GM23338 (cell line): ENCODE data around the gene ZNF280D. TPM values are rescaled to one million over a fixed set of nuclear protein-coding genes. Genes with fewer than 3 reads are reported as not detected.

Experiments
- ATAC-seq: fragments of 200-7000 bp; cut with Tn5 transposase; 3 replicates; pipeline ENCODE4 v1.9.1; 2020
- DNase-seq: peaks from one replicate; pipeline ENCODE4 v3.0.0-alpha.2; 2015; ENCODE audit warnings: low spot score
- H2AFZ ChIP-seq: fragments of 200-600 bp; sonication (generic); 2 replicates; pipeline ENCODE4 v1.8.0; 2016; ENCODE audit warnings: antibody characterized with exemption, mild to moderate bottlenecking, moderate library complexity
- H3F3A ChIP-seq: fragments of 200-600 bp; sonication (generic); replicated peaks from 2 replicates; pipeline ENCODE4 v1.8.0; 2017; ENCODE audit warnings: antibody characterized with exemption, mixed run types, low read depth
- H3K27ac ChIP-seq: fragments of 200-600 bp; sonication (generic); 2 replicates; pipeline ENCODE4 v1.6.1; 2016; ENCODE audit warnings: low read depth
- H3K27me3 ChIP-seq: fragments of 200-600 bp; sonication (generic); 2 replicates; pipeline ENCODE4 v1.8.0; 2016; ENCODE audit warnings: mild to moderate bottlenecking, mixed run types, moderate library complexity; ENCODE audit not compliant: insufficient read depth
- H3K36me3 ChIP-seq: fragments of 200-600 bp; sonication (generic); 2 replicates; pipeline ENCODE4 v1.8.0; 2016; ENCODE audit warnings: mild to moderate bottlenecking; ENCODE audit not compliant: insufficient read depth
- H3K4me1 ChIP-seq: fragments of 200-600 bp; sonication (generic); 2 replicates; pipeline ENCODE4 v1.8.0; 2016; ENCODE audit warnings: mild to moderate bottlenecking, moderate library complexity; ENCODE audit not compliant: insufficient read depth
- H3K4me2 ChIP-seq: fragments of 200-600 bp; sonication (generic); 2 replicates; pipeline ENCODE4 v1.7.1; 2017; ENCODE audit warnings: mixed run types
- H3K4me3 ChIP-seq: fragments of 200-600 bp; sonication (generic); 2 replicates; pipeline ENCODE4 v1.6.1; 2016; ENCODE audit warnings: mixed run types
- H3K79me2 ChIP-seq: fragments of 200-600 bp; sonication (generic); replicated peaks from 2 replicates; pipeline ENCODE4 v1.8.0; 2017; ENCODE audit warnings: mild to moderate bottlenecking; ENCODE audit not compliant: insufficient read depth
- H3K9me2 ChIP-seq: fragments of 200-600 bp; sonication (generic); 2 replicates; pipeline ENCODE4 v1.8.0; 2017; ENCODE audit not compliant: insufficient read depth
- H4K20me1 ChIP-seq: fragments of 200-600 bp; sonication (generic); replicated peaks from 2 replicates; pipeline ENCODE4 v1.8.0; 2017; ENCODE audit warnings: mild to moderate bottlenecking; ENCODE audit not compliant: insufficient read depth
- H3K27ac Mint-ChIP-seq: 2 replicates; pipeline ENCODE4 v1.8.0; 2020; ENCODE audit warnings: inconsistent platforms, mild to moderate bottlenecking, moderate library complexity, mixed read lengths
- H3K27me3 Mint-ChIP-seq: 3 replicates; pipeline ENCODE4 v1.8.0; 2022; ENCODE audit warnings: low read depth, mild to moderate bottlenecking, moderate library complexity, mixed read lengths, inconsistent platforms; ENCODE audit not compliant: insufficient read depth, poor library complexity
- H3K36me3 Mint-ChIP-seq: 3 replicates; pipeline ENCODE4 v1.8.0; 2021; ENCODE audit warnings: low read depth, mild to moderate bottlenecking, inconsistent platforms, moderate library complexity, mixed read lengths
- H3K4me1 Mint-ChIP-seq: 3 replicates; pipeline ENCODE4 v1.8.0; 2020; ENCODE audit warnings: mild to moderate bottlenecking, inconsistent platforms, mixed read lengths
- H3K4me3 Mint-ChIP-seq: 3 replicates; pipeline ENCODE4 v1.8.0; 2021; ENCODE audit warnings: moderate library complexity, mild to moderate bottlenecking, inconsistent platforms, mixed read lengths
- H3K9me3 Mint-ChIP-seq: 3 replicates; pipeline ENCODE4 v1.8.0; 2020; ENCODE audit warnings: moderate library complexity, mild to moderate bottlenecking, inconsistent platforms, mixed read lengths
- EZH2 ChIP-seq: fragments of 200-600 bp; sonication (generic); IDR thresholded peaks from one replicate; pipeline ENCODE4 v1.8.0; 2017; ENCODE audit warnings: antibody characterized with exemption, mild to moderate bottlenecking, low read depth; ENCODE audit not compliant: unreplicated experiment
- EZH2phosphoT487 ChIP-seq: fragments of 200-600 bp; sonication (generic); IDR thresholded peaks from one replicate; pipeline ENCODE4 v1.8.1; 2018; ENCODE audit warnings: antibody characterized with exemption; ENCODE audit not compliant: unreplicated experiment
- NANOG ChIP-seq: IDR thresholded peaks from 2 replicates; pipeline ENCODE4 v1.6.1; 2016; ENCODE audit warnings: antibody characterized with exemption, borderline replicate concordance
- POLR2AphosphoS5 ChIP-seq: IDR thresholded peaks from 2 replicates; pipeline ENCODE4 v1.6.1; 2016; ENCODE audit warnings: antibody characterized with exemption, low read depth
- STAT1 ChIP-seq: IDR thresholded peaks from one replicate; pipeline ENCODE4 v1.6.1; 2016; ENCODE audit warnings: antibody characterized with exemption; ENCODE audit not compliant: unreplicated experiment
- ZNF114 ChIP-seq: fragments of 250-450 bp; sonication (Bioruptor Pico); IDR thresholded peaks from 2 replicates; pipeline ENCODE4 v1.5.0; 2020; ENCODE audit warnings: mild to moderate bottlenecking, moderate library complexity
- ZNF331 ChIP-seq: fragments of 250-450 bp; sonication (Bioruptor Pico); IDR thresholded peaks from 2 replicates; pipeline ENCODE4 v1.5.0; 2020; ENCODE audit warnings: low read depth, mild to moderate bottlenecking, moderate library complexity
- polyA plus RNA-seq: library from polyadenylated mRNA; unstranded; fragments of >200 nt; fragmentation: Nextera tagmentation; extraction: Ambion mirVana; gene quantifications from 2 replicates; pipeline ENCODE4 v1.2.1, GENCODE V29; 2016
- total RNA-seq: library from RNA; depleted of rRNA; stranded (reverse); fragments of >200 nt; shearing (Covaris generic); gene quantifications from 2 replicates; pipeline ENCODE4 v1.2.3, GENCODE V29; 2014
- TF ChIP-seq, protein P1 (sequence below), 2 experiments: fragments of 200-600 bp in 1 of 2; sonication (generic) in 1 of 2; conservative IDR thresholded peaks; 2 replicates each; pipeline versions ENCODE4 v1.5.1 to v1.6.1; 2016 to 2017; ENCODE audit warnings: antibody characterized with exemption in 2 of 2, low read depth in 2 of 2, mild to moderate bottlenecking in 2 of 2, moderate library complexity in 1 of 2
- TF ChIP-seq, protein P2 (sequence below): IDR thresholded peaks from one replicate; pipeline ENCODE4 v1.6.1; 2018; ENCODE audit warnings: antibody characterized with exemption; ENCODE audit not compliant: unreplicated experiment
- TF ChIP-seq, protein P3 (sequence below): fragments of 250-450 bp; sonication (Bioruptor Pico); IDR thresholded peaks from 2 replicates; pipeline ENCODE4 v1.5.0; 2020; ENCODE audit warnings: mild to moderate bottlenecking, moderate library complexity

ZNF280D gene
- total and polyA plus RNA-seq, 2 experiments from 2014 or later = 23.3 to 32.5 TPM

DNA sequence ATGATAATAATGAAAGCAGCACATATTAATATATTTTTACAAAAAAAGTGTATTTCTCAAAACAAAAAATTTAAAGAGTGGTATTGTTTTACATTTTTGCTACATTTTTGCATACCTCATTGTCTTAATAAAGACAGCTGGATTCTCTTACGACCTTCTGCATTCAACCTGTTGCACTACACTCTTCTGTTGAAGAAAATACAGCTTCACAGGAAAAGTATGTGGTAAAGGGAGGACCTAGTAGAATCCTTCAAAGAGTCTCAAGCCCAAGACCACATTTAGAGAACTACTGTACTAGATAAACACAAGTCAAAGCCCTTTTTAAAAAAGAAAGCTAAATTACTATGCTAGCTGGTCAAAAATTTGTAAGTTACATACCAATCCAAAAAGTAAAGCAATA lies 7.9 kb downstream of the ZNF280D start (continued):
- TF ChIP-seq, protein P1, sequence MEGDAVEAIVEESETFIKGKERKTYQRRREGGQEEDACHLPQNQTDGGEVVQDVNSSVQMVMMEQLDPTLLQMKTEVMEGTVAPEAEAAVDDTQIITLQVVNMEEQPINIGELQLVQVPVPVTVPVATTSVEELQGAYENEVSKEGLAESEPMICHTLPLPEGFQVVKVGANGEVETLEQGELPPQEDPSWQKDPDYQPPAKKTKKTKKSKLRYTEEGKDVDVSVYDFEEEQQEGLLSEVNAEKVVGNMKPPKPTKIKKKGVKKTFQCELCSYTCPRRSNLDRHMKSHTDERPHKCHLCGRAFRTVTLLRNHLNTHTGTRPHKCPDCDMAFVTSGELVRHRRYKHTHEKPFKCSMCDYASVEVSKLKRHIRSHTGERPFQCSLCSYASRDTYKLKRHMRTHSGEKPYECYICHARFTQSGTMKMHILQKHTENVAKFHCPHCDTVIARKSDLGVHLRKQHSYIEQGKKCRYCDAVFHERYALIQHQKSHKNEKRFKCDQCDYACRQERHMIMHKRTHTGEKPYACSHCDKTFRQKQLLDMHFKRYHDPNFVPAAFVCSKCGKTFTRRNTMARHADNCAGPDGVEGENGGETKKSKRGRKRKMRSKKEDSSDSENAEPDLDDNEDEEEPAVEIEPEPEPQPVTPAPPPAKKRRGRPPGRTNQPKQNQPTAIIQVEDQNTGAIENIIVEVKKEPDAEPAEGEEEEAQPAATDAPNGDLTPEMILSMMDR (conservative IDR thresholded peaks at IDR 0.05; ENCODE audit: low read depth in 2 of 2) = no peak
- no peak for TF ChIP-seq POLR2AphosphoS5

DNA sequence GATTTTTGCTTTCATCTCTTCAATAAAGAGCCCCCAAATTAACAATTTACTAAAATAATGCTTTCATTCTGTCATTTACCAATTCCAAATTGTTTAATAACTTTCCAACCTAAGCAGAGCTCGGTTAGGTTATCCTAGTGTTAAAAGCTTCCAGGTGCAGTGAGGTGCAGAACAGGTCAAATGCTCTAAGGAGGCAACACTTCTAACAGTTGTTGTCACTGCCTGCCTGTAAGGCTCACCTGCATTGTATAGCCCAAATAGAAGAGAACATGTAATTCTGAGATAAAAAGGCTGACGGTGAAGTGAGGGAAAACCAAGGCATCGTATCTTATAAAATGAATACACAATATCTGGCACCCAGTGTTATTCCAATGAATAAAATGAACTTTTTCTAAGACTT lies 9.1 kb downstream of the ZNF280D start:
- no peaks in the 10 kb centered on the region for H4K20me1 ChIP-seq
- H3K4me2 ChIP-seq = no peak overlapping the region
- no peak overlapping the region for H3K27ac Mint-ChIP-seq
- no peaks in the 10 kb centered on the region for H3K9me3 Mint-ChIP-seq
- peaks cover 93% of the 10 kb centered on the region for H3K79me2 ChIP-seq
- H3K4me3 ChIP-seq = no peak overlapping the region
- DNase-seq (no peak), ATAC-seq (no peak; the same call in 1 of the 3 replicates)
- H3K4me1 Mint-ChIP-seq = peaks cover 9% of the 10 kb centered on the region
- H2AFZ ChIP-seq = no peak overlapping the region
- H3K27me3 ChIP-seq = no peaks in the 10 kb centered on the region
- H3K4me1 ChIP-seq = peaks cover 4% of the 10 kb centered on the region
- no peaks in the 10 kb centered on the region; the same call in 1 of the 2 replicates for H3K9me2 ChIP-seq
- TF ChIP-seq, protein P2, sequence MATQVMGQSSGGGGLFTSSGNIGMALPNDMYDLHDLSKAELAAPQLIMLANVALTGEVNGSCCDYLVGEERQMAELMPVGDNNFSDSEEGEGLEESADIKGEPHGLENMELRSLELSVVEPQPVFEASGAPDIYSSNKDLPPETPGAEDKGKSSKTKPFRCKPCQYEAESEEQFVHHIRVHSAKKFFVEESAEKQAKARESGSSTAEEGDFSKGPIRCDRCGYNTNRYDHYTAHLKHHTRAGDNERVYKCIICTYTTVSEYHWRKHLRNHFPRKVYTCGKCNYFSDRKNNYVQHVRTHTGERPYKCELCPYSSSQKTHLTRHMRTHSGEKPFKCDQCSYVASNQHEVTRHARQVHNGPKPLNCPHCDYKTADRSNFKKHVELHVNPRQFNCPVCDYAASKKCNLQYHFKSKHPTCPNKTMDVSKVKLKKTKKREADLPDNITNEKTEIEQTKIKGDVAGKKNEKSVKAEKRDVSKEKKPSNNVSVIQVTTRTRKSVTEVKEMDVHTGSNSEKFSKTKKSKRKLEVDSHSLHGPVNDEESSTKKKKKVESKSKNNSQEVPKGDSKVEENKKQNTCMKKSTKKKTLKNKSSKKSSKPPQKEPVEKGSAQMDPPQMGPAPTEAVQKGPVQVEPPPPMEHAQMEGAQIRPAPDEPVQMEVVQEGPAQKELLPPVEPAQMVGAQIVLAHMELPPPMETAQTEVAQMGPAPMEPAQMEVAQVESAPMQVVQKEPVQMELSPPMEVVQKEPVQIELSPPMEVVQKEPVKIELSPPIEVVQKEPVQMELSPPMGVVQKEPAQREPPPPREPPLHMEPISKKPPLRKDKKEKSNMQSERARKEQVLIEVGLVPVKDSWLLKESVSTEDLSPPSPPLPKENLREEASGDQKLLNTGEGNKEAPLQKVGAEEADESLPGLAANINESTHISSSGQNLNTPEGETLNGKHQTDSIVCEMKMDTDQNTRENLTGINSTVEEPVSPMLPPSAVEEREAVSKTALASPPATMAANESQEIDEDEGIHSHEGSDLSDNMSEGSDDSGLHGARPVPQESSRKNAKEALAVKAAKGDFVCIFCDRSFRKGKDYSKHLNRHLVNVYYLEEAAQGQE = no peak
- TF ChIP-seq, protein P3, sequence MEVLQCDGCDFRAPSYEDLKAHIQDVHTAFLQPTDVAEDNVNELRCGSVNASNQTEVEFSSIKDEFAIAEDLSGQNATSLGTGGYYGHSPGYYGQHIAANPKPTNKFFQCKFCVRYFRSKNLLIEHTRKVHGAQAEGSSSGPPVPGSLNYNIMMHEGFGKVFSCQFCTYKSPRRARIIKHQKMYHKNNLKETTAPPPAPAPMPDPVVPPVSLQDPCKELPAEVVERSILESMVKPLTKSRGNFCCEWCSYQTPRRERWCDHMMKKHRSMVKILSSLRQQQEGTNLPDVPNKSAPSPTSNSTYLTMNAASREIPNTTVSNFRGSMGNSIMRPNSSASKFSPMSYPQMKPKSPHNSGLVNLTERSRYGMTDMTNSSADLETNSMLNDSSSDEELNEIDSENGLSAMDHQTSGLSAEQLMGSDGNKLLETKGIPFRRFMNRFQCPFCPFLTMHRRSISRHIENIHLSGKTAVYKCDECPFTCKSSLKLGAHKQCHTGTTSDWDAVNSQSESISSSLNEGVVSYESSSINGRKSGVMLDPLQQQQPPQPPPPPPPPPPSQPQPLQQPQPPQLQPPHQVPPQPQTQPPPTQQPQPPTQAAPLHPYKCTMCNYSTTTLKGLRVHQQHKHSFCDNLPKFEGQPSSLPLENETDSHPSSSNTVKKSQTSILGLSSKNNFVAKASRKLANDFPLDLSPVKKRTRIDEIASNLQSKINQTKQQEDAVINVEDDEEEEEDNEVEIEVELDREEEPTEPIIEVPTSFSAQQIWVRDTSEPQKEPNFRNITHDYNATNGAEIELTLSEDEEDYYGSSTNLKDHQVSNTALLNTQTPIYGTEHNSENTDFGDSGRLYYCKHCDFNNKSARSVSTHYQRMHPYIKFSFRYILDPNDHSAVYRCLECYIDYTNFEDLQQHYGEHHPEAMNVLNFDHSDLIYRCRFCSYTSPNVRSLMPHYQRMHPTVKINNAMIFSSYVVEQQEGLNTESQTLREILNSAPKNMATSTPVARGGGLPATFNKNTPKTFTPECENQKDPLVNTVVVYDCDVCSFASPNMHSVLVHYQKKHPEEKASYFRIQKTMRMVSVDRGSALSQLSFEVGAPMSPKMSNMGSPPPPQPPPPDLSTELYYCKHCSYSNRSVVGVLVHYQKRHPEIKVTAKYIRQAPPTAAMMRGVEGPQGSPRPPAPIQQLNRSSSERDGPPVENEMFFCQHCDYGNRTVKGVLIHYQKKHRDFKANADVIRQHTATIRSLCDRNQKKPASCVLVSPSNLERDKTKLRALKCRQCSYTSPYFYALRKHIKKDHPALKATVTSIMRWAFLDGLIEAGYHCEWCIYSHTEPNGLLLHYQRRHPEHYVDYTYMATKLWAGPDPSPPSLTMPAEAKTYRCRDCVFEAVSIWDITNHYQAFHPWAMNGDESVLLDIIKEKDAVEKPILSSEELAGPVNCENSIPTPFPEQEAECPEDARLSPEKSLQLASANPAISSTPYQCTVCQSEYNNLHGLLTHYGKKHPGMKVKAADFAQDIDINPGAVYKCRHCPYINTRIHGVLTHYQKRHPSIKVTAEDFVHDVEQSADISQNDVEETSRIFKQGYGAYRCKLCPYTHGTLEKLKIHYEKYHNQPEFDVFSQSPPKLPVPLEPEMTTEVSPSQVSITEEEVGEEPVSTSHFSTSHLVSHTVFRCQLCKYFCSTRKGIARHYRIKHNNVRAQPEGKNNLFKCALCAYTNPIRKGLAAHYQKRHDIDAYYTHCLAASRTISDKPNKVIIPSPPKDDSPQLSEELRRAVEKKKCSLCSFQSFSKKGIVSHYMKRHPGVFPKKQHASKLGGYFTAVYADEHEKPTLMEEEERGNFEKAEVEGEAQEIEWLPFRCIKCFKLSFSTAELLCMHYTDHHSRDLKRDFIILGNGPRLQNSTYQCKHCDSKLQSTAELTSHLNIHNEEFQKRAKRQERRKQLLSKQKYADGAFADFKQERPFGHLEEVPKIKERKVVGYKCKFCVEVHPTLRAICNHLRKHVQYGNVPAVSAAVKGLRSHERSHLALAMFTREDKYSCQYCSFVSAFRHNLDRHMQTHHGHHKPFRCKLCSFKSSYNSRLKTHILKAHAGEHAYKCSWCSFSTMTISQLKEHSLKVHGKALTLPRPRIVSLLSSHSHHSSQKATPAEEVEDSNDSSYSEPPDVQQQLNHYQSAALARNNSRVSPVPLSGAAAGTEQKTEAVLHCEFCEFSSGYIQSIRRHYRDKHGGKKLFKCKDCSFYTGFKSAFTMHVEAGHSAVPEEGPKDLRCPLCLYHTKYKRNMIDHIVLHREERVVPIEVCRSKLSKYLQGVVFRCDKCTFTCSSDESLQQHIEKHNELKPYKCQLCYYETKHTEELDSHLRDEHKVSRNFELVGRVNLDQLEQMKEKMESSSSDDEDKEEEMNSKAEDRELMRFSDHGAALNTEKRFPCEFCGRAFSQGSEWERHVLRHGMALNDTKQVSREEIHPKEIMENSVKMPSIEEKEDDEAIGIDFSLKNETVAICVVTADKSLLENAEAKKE (CRISPR knock-in tag) = no peak
- TF ChIP-seq EZH2 = no peak
- TF ChIP-seq ZNF114 (CRISPR knock-in tag) = no peak
- no peak for TF ChIP-seq NANOG
- TF ChIP-seq EZH2phosphoT487 = no peak
- TF ChIP-seq ZNF331 (CRISPR knock-in tag) = no peak
- TF ChIP-seq STAT1 = no peak
- TF ChIP-seq, protein P1 (conservative IDR thresholded peaks at IDR 0.05; ENCODE audit: low read depth in 2 of 2) = no peak
- H3K27ac ChIP-seq = no peak overlapping the region
- H3K36me3 ChIP-seq = no peaks in the 10 kb centered on the region
- no peak overlapping the region for H3K4me3 Mint-ChIP-seq
- H3K36me3 Mint-ChIP-seq = peaks cover 29% of the 10 kb centered on the region; the same call in 2 of the 3 replicates
- H3K27me3 Mint-ChIP-seq = no peaks in the 10 kb centered on the region
- no peaks in the 10 kb centered on the region for H3F3A ChIP-seq
